ENCODE data around the gene COL4A6.

DNA sequence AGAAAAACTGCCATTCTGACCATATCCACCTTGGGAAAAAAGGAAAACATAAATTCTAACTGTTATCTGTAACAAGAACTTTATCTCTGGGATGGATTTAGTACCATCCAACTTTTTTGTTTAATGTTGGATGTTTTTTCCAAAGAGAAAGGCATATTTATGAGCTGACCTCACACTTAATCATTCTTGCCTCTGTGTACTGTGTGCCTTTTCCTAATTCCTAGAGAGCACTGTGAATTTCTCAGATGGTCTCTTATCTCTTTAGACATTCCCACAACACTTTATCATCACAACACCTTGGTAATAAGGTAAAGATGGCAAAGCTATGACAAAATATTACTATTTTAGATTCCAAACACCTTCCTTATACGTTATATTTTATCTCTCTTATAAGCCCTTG is 126.2 kb downstream of the COL4A6 start:
- TF ChIP-seq POLR2AphosphoS5 (IDR thresholded peaks at IDR 0.05; ENCODE audit: borderline replicate concordance, low read depth, low read length) (no peak), EZH2 (IDR thresholded peaks at IDR 0.05) (no peak), FOXP2 (optimal IDR thresholded peaks at IDR 0.05; ENCODE audit: control extremely low read depth, extremely low read length, insufficient read depth) (no peak)
